Mammary epithelial cell (primary cell): Measurements from ENCODE around the gene SPATA2.

Source experiments
- EZH2 ChIP-seq: IDR thresholded peaks from 2 replicates; pipeline ENCODE4 v1.6.1; 2012; ENCODE audit warnings: low read length, inconsistent platforms, borderline replicate concordance
- TF ChIP-seq, protein P1 (sequence below), 2 donors: IDR thresholded peaks in 1 of 2; conservative IDR thresholded peaks in 1 of 2; 2 replicates each; pipeline ENCODE4 v1.5.1; 2011 to 2012; ENCODE audit warnings: inconsistent platforms in 2 of 2, low read length in 2 of 2, mild to moderate bottlenecking in 2 of 2, control low read depth in 1 of 2, low read depth in 1 of 2; ENCODE audit not compliant: insufficient read depth in 1 of 2; ENCODE audit errors: extremely low read depth in 1 of 2

DNA sequence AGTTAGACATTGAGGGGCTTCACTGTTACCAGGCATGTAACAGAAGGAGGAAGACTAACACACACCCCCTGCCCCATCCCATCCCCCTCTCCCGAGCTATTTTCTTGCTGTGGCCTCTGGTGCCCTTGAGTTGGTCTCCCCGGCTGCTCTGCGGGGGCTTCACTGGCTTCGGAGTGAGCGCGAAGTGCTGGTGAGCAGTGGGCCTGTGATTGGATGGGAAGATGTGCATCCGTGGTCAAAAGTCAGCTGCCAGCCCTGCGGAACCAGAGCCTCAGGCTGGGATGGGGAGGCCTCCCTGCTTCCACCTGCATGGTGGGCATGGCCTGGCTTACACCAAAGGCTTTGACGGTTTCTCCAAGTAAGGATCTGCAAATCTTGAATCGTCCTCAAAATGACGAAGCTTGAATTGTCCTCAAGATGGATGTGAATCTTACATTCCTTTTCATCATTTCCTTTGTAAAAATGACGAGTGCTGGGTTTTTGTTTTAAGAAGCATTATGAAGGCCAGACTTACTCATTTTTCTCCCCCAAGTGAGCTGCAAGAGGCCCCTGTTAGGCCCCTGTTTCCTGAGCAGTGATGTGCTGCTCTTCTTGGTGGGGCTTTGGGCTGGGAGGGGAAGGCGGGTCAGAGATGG, 23.7 kb downstream of the SPATA2 start:
- TF ChIP-seq, protein P1, sequence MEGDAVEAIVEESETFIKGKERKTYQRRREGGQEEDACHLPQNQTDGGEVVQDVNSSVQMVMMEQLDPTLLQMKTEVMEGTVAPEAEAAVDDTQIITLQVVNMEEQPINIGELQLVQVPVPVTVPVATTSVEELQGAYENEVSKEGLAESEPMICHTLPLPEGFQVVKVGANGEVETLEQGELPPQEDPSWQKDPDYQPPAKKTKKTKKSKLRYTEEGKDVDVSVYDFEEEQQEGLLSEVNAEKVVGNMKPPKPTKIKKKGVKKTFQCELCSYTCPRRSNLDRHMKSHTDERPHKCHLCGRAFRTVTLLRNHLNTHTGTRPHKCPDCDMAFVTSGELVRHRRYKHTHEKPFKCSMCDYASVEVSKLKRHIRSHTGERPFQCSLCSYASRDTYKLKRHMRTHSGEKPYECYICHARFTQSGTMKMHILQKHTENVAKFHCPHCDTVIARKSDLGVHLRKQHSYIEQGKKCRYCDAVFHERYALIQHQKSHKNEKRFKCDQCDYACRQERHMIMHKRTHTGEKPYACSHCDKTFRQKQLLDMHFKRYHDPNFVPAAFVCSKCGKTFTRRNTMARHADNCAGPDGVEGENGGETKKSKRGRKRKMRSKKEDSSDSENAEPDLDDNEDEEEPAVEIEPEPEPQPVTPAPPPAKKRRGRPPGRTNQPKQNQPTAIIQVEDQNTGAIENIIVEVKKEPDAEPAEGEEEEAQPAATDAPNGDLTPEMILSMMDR (conservative IDR thresholded peaks at IDR 0.05 in 1 of 2, IDR thresholded peaks at IDR 0.05 in 1 of 2; ENCODE audit: extremely low read depth in 1 of 2, insufficient read depth in 1 of 2, low read depth in 1 of 2, low read length in 2 of 2) = no peak
- no peak for TF ChIP-seq EZH2
